HG03103 (cell line): ENCODE data around the gene FAM118B.
"Not testable (repeated sequence)": the region's sequence is repeated elsewhere in the genome, so short reads cannot be mapped to it uniquely, and the experiment has no call there.

ENCODE experiments used
- ATAC-seq: cut with Tn5 transposase; IDR thresholded peaks from one replicate; pipeline ENCODE4 v1.9.1; 2021; ENCODE audit warnings: low read depth; ENCODE audit not compliant: unreplicated experiment

The FAM118B gene

DNA sequence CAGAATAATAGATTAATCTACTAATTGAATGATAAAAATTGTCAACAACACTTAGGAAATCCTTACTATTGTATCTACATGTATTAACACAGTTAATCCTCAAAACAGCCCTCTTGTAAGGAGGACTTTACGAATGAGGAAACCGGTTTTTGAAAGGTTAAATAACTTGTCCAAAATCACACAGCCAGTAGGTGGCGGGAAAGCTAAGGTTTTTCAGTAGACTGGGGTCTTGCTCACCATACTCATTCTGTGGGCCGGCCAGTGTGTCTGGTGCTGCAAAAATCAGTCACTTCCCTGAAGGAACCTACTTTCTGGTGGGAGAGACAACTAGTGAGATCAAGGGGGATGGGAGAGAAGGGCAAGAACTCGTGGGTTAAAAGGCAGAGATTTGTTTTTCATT lies 96.1 kb downstream of the FAM118B start:
- no peak for ATAC-seq

- ATAC-seq: no peak
These were observed 96.7 kb downstream of the FAM118B start for GRCh38 chr11:126308271-126308671.

GRCh38 chr11:126308771-126309170 lies 97.2 kb downstream of the FAM118B start:
- not testable (repeated sequence) for ATAC-seq

GRCh38 chr11:126310200-126310991 lies 98.8 kb downstream of the FAM118B start:
- peak; percentile 38 for ATAC-seq

- ATAC-seq: no peak
These were observed 99.4 kb downstream of the FAM118B start for GRCh38 chr11:126310992-126311310.

- ATAC-seq: peak; percentile 46
These were observed 100.1 kb downstream of the FAM118B start for GRCh38 chr11:126311401-126312291.
